T-cell (primary cell): ENCODE data around the gene PRX. TPM values are rescaled to one million over a fixed set of nuclear protein-coding genes. Genes with fewer than 3 reads are reported as not detected.
A peak's percentile ranks its signal among the peaks of the same experiment; 100 is the strongest.

Source experiments
- ATAC-seq, 4 experiments: fragments of 200-7000 bp in 3 of 4; fragments of 150-1000 bp in 1 of 4; cut with Tn5 transposase; replicated peaks in 1 of 4; 1 replicate in 3 of 4; 2 replicates in 1 of 4; pipeline ENCODE4 v1.10.0; 2021; ENCODE audit warnings: moderate library complexity in 3 of 4, mild to moderate bottlenecking in 2 of 4, moderate number of reproducible peaks in 1 of 4
- CTCF ChIA-PET, 2 donors: fragments of 300-600 bp; sonication (Branson Sonifier 250); formaldehyde crosslinking; loops; one replicate each; lab custom pipeline; 2022; ENCODE audit warnings: antibody characterized with exemption in 2 of 2; lab: Charles Lee
- POLR2A ChIA-PET, 2 donors: fragments of 300-600 bp; sonication (Branson Sonifier 250); formaldehyde crosslinking; loops; one replicate each; lab custom pipeline; 2022; ENCODE audit warnings: antibody characterized with exemption in 2 of 2; lab: Charles Lee
- DNase-seq, 35 experiments: peaks; one replicate each; pipeline versions ENCODE4 v3.0.0 to v3.0.0-alpha.2; 2013 to 2023
- H3K27ac ChIP-seq: one replicate; pipeline ENCODE4 v1.5.1; 2013; ENCODE audit warnings: low read length
- H3K27me3 ChIP-seq, 2 experiments: replicated peaks in 1 of 2; 1 replicate in 1 of 2; 2 replicates in 1 of 2; pipeline versions ENCODE4 v1.6.1 to v1.7.0; 2013; ENCODE audit warnings: low read length in 1 of 2, mixed read lengths in 1 of 2; ENCODE audit not compliant: control insufficient read depth in 2 of 2, insufficient read depth in 2 of 2; ENCODE audit errors: extremely low read depth in 1 of 2
- H3K36me3 ChIP-seq, 2 donors: 1 replicate in 1 of 2; 2 replicates in 1 of 2; pipeline versions ENCODE4 v1.6.1 to v1.7.0; 2013; ENCODE audit warnings: low read length in 1 of 2; ENCODE audit not compliant: control insufficient read depth in 2 of 2, insufficient read depth in 1 of 2; ENCODE audit errors: extremely low read depth in 1 of 2
- H3K4me1 ChIP-seq, 2 experiments: 1 replicate in 1 of 2; 2 replicates in 1 of 2; pipeline versions ENCODE4 v1.6.1 to v1.7.0; 2013; ENCODE audit warnings: low read length in 2 of 2, mixed read lengths in 1 of 2; ENCODE audit not compliant: insufficient read depth in 2 of 2, control insufficient read depth in 1 of 2; ENCODE audit errors: extremely low read depth in 1 of 2
- H3K4me3 ChIP-seq, 2 donors: 1 replicate in 1 of 2; 2 replicates in 1 of 2; pipeline versions ENCODE4 v1.5.1 to v1.7.0; 2013; ENCODE audit warnings: mild to moderate bottlenecking in 2 of 2, low read length in 1 of 2, moderate library complexity in 1 of 2; ENCODE audit not compliant: control insufficient read depth in 1 of 2; ENCODE audit errors: extremely low read depth in 1 of 2
- H3K9me3 ChIP-seq: 2 replicates; pipeline ENCODE4 v1.7.0; 2013
- H3K27ac Mint-ChIP-seq, 2 donors: one replicate each; pipeline ENCODE4 v1.8.0; 2020 to 2021; ENCODE audit warnings: mild to moderate bottlenecking in 2 of 2, mixed read lengths in 2 of 2
- H3K27me3 Mint-ChIP-seq, 2 donors: one replicate each; pipeline ENCODE4 v1.8.0; 2021 to 2022; ENCODE audit warnings: mixed read lengths in 2 of 2
- H3K36me3 Mint-ChIP-seq: one replicate; pipeline ENCODE4 v1.8.0; 2021; ENCODE audit warnings: mixed read lengths
- H3K4me1 Mint-ChIP-seq, 3 donors: one replicate each; pipeline ENCODE4 v1.8.0; 2020 to 2022; ENCODE audit warnings: mixed read lengths in 3 of 3, mild to moderate bottlenecking in 1 of 3
- H3K4me3 Mint-ChIP-seq, 3 donors: one replicate each; pipeline ENCODE4 v1.8.0; 2020 to 2022; ENCODE audit warnings: mild to moderate bottlenecking in 3 of 3, mixed read lengths in 3 of 3, moderate library complexity in 3 of 3
- H3K9me3 Mint-ChIP-seq, 3 donors: one replicate each; pipeline ENCODE4 v1.8.0; 2020 to 2022; ENCODE audit warnings: mixed read lengths in 3 of 3
- WGBS: methylation state at CpG from one replicate; pipeline ENCODE4 v1.1.5; 2013; ENCODE audit warnings: missing lambda C conversion rate; ENCODE audit not compliant: insufficient coverage; 5-methylcytosine and 5-hydroxymethylcytosine counted together
- total RNA-seq, 35 experiments: library from RNA in 6 of 35; stranded (reverse) in 6 of 35; fragments of 120-200 nt in 1 of 35; gene quantifications; one replicate each; pipeline versions ENCODE4 v1.2.1 to v1.2.4 and lab custom pipeline; 2013 to 2026

Gene PRX
- total RNA-seq, 5 donors from 2014 or later (not counting 1 experiment from before 2014, with no cell fraction given): 2.0 to 4.4 (median 2.8) TPM

DNA sequence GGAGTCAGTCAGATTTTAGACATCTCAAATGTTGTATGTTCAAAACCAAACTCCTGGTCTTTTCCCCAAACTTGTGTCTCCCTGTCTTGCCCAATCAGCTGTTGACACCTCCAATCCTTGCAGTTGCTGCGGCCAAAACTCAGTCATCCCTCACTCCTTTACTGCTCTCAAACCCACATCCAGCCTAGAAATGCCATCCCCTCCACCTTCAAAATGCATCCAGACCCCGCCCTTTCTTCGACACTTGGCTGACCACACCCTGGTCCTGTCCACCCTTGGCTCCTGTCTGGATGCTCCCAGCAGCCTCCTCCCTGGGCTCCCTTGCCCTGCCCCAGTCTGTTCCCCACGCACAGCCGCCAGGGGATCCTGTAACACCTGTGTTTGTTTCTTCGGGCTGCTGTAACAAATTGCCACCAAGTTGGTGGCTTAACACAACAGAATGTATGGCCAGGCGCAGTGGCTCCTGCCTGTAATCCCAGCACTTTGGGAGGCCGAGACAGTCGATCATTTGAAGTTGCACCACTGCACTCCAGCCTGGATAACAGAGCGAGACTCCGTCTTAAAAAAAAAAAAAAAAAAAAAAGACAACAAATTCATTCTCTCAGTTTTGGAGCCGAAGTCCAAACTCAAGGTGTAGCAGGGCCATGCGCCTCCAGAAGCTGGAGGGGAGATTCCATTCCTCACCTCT, 53.0 kb downstream of the PRX start:
- Histone ChIP-seq H3K4me1 (peaks cover 5 to 13% of the 10 kb centered on the region in 2 experiments), H3K36me3 (peaks cover 6 to 8% of the 10 kb centered on the region in 2 donors), H3K27me3 (no peaks in the 10 kb centered on the region), H3K4me3 (no peak overlapping the region), H3K9me3 (no peaks in the 10 kb centered on the region), H3K27ac (no peak overlapping the region)
- no peaks in the 10 kb centered on the region for H3K9me3 Mint-ChIP-seq
- CTCF ChIA-PET: no interaction called here
- DNase-seq (no peak), ATAC-seq (no peak)
- 95% methylated on average over 9 of the region's 13 CpGs for WGBS
- H3K4me1 Mint-ChIP-seq: peaks cover 25 to 31% (median 26%) of the 10 kb centered on the region in 3 donors
- H3K4me3 Mint-ChIP-seq: no peak overlapping the region
- H3K27ac Mint-ChIP-seq: no peak overlapping the region
- POLR2A ChIA-PET: no interaction called here
- H3K36me3 Mint-ChIP-seq: peaks cover 26% of the 10 kb centered on the region
- no peaks in the 10 kb centered on the region for H3K27me3 Mint-ChIP-seq

GRCh38 chr19:40358773-40359172, 54.4 kb downstream of the PRX start:
- peaks cover 6 to 8% of the 10 kb centered on the region in 2 donors for H3K36me3 ChIP-seq
- no peak overlapping the region for H3K4me3 Mint-ChIP-seq
- WGBS: 70% methylated on average over 2 of the region's 5 CpGs
- peaks cover 0 to 10% of the 10 kb centered on the region in 2 experiments for H3K4me1 ChIP-seq
- H3K27me3 Mint-ChIP-seq: no peaks in the 10 kb centered on the region
- no peaks in the 10 kb centered on the region for H3K9me3 ChIP-seq
- DNase-seq: peak in 3 of 35 experiments; percentile 10 to 46 (median 11)
- H3K36me3 Mint-ChIP-seq: peaks cover 22% of the 10 kb centered on the region
- H3K27me3 ChIP-seq: no peaks in the 10 kb centered on the region
- no peak for ATAC-seq
- no peak overlapping the region for H3K27ac Mint-ChIP-seq
- ChIA-PET POLR2A (no interaction called here), CTCF (no interaction called here)
- peaks cover 21 to 26% (median 22%) of the 10 kb centered on the region in 3 donors for H3K4me1 Mint-ChIP-seq
- H3K9me3 Mint-ChIP-seq: no peaks in the 10 kb centered on the region
- H3K4me3 ChIP-seq: no peak overlapping the region
- H3K27ac ChIP-seq: no peak overlapping the region

DNA sequence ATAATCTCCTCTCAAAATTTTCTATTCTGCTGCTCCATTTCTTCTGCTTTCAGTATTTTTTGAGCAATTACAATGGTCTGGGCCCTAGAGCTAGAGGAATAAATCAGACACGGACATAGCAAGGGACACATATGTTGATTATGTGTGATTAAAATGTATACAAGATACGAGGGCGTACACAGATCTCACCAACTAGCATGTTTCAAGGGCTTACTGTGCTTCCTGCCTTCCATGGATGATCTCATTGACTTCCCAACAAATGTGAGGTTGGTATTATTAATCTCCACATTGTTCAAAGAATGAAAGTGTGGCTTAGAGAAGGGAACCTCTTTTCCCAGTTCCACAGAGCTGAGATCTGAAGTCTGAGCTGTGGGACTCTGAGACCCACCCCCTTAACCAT, 55.5 kb downstream of the PRX start:
- Mint-ChIP-seq H3K9me3 (no peaks in the 10 kb centered on the region), H3K36me3 (peaks cover 22% of the 10 kb centered on the region), H3K27ac (no peak overlapping the region), H3K4me1 (peaks cover 12 to 21% (median 13%) of the 10 kb centered on the region in 3 donors), H3K4me3 (no peak overlapping the region), H3K27me3 (no peaks in the 10 kb centered on the region)
- Histone ChIP-seq H3K4me3 (no peak overlapping the region), H3K9me3 (no peaks in the 10 kb centered on the region), H3K36me3 (peaks cover 6 to 8% of the 10 kb centered on the region in 2 donors), H3K4me1 (peaks cover 0 to 5% of the 10 kb centered on the region in 2 experiments), H3K27ac (no peak overlapping the region), H3K27me3 (no peaks in the 10 kb centered on the region)
- ATAC-seq (no peak), DNase-seq (no peak)
- POLR2A ChIA-PET: no interaction called here
- CTCF ChIA-PET: no interaction called here
- WGBS: no CpG with 5 or more reads among the region's 3 CpGs

DNA sequence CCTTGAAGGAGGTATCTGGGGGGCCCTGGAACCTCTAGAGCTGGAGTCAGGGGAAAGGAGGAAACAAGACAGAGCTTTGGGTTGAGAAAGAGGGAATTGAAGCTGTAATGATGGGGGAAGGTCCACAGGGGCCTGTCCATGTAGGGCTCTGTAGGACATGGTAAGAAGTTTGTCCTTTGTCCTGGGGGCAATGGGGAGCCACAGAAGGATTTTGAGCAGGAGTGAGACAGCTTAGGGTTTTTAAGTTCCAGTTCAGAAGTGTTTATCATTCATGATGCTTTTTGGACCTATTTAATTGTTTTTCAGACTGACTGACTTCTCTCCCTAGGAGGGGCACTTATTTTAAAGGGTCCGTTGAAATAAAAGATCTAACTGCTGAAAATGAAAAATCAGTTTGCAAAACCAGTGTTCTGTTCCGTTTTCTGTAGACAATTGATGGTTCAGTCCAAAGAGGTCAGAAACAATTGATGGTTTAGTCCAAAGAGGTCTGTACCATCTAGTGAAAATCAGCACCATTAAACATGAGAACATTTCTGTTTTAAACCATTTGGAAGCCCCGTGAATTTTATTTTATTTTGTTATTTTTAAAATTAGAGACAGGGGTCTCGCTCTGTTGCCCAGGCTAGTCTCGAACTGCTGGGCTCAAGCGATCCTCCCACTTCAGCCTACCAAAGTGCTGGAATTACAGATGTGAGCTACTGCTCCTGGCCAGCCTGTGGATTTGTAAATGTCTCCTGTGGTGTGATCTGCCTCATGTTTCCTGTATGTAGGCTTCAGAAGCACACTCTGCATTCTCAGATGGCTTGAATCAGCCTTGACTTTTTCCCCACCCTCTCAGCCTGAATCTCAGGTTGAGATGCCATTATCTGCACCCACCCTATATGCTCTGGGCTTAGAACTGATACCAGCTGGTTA, 56.2 kb downstream of the PRX start:
- Histone ChIP-seq H3K27me3 (no peaks in the 10 kb centered on the region), H3K36me3 (peaks cover 6 to 8% of the 10 kb centered on the region in 2 donors), H3K4me3 (no peak overlapping the region), H3K27ac (no peak overlapping the region), H3K9me3 (no peaks in the 10 kb centered on the region), H3K4me1 (peaks cover 0 to 5% of the 10 kb centered on the region in 2 experiments)
- ATAC-seq (no peak), DNase-seq (no peak)
- Mint-ChIP-seq H3K27me3 (no peaks in the 10 kb centered on the region), H3K9me3 (no peaks in the 10 kb centered on the region), H3K4me1 (peaks cover 12 to 21% (median 13%) of the 10 kb centered on the region in 3 donors), H3K36me3 (peaks cover 22% of the 10 kb centered on the region), H3K4me3 (no peak overlapping the region), H3K27ac (no peak overlapping the region)
- ChIA-PET CTCF (no interaction called here), POLR2A (no interaction called here)
- WGBS: 100% methylated on average over 2 of the region's 6 CpGs

GRCh38 chr19:40355975-40356680, 57.0 kb downstream of the PRX start:
- CTCF ChIA-PET: interaction anchor here in 1 of 2 donors (0.6 kb wide), 1 partner anchor 51 kb away, joined by 4 read pairs; no protein-coding TSS in a partner anchor
- H3K9me3 Mint-ChIP-seq: no peaks in the 10 kb centered on the region
- Histone ChIP-seq H3K27ac (no peak overlapping the region), H3K4me3 (no peak overlapping the region), H3K36me3 (peaks cover 6 to 8% of the 10 kb centered on the region in 2 donors), H3K9me3 (no peaks in the 10 kb centered on the region), H3K4me1 (peaks cover 0 to 5% of the 10 kb centered on the region in 2 experiments), H3K27me3 (no peaks in the 10 kb centered on the region)
- H3K36me3 Mint-ChIP-seq: peaks cover 19% of the 10 kb centered on the region
- no peak for DNase-seq
- peaks cover 6 to 22% (median 13%) of the 10 kb centered on the region in 3 donors for H3K4me1 Mint-ChIP-seq
- no peaks in the 10 kb centered on the region for H3K27me3 Mint-ChIP-seq
- H3K27ac Mint-ChIP-seq: no peak overlapping the region
- POLR2A ChIA-PET: no interaction called here
- no peak overlapping the region for H3K4me3 Mint-ChIP-seq
- WGBS: 86% methylated on average over 8 of the region's 9 CpGs
- no peak for ATAC-seq
